Activated naive CD8-positive, alpha-beta T cell treated with anti-CD3 and anti-CD28 coated beads, Interleukin-2, amount 10 ng/mL, durations not matched to agents 7 days and 5 days (primary cell): Measurements from ENCODE around the gene CDH2. TPM values are rescaled to one million over a fixed set of nuclear protein-coding genes. Genes with fewer than 3 reads are reported as not detected.
"Not testable (repeated sequence)": the region's sequence is repeated elsewhere in the genome, so short reads cannot be mapped to it uniquely, and the experiment has no call there.

Experiments used
- ATAC-seq: fragments of 150-1000 bp; cut with Tn5 transposase; one replicate; pipeline ENCODE4 v1.10.0; 2021; ENCODE audit warnings: low read depth, moderate library complexity
- POLR2A ChIA-PET: fragments of 350-600 bp; sonication (Branson Sonifier 250); formaldehyde crosslinking; loops from one replicate; lab custom pipeline; 2021; ENCODE audit warnings: antibody characterized with exemption; lab: Charles Lee
- DNase-seq: peaks from one replicate; pipeline ENCODE4 v3.0.0; 2021
- H3K27ac Mint-ChIP-seq: one replicate; pipeline ENCODE4 v1.8.0; 2022; ENCODE audit warnings: mild to moderate bottlenecking, mixed read lengths
- H3K27me3 Mint-ChIP-seq: one replicate; pipeline ENCODE4 v1.8.0; 2022; ENCODE audit warnings: mild to moderate bottlenecking, moderate library complexity, mixed read lengths
- H3K36me3 Mint-ChIP-seq: one replicate; pipeline ENCODE4 v1.8.0; 2021; ENCODE audit warnings: mild to moderate bottlenecking, mixed read lengths
- H3K4me1 Mint-ChIP-seq: one replicate; pipeline ENCODE4 v1.8.0; 2021; ENCODE audit warnings: mixed read lengths
- H3K4me3 Mint-ChIP-seq: one replicate; pipeline ENCODE4 v1.8.0; 2022; ENCODE audit warnings: mild to moderate bottlenecking, moderate library complexity, mixed read lengths
- H3K9me3 Mint-ChIP-seq: one replicate; pipeline ENCODE4 v1.8.0; 2021; ENCODE audit warnings: mixed read lengths
- total RNA-seq, 2 experiments: library from RNA; stranded (reverse); gene quantifications; one replicate each; pipeline ENCODE4 v1.2.3, GENCODE V29; 2021

The CDH2 gene
- total RNA-seq, 2 experiments from 2014 or later, result not detected

GRCh38 chr18:27950648-27951228 lies 226.2 kb downstream of the CDH2 start:
- DNase-seq (no peak), ATAC-seq (no peak)
- Mint-ChIP-seq H3K9me3 (no peaks in the 10 kb centered on the region), H3K27ac (no peak overlapping the region), H3K27me3 (no peaks in the 10 kb centered on the region), H3K4me3 (no peak overlapping the region), H3K36me3 (no peaks in the 10 kb centered on the region), H3K4me1 (no peaks in the 10 kb centered on the region)
- POLR2A ChIA-PET, result no interaction called here

GRCh38 chr18:27948986-27949385 lies 227.9 kb downstream of the CDH2 start:
- Mint-ChIP-seq H3K9me3 (no peaks in the 10 kb centered on the region), H3K36me3 (no peaks in the 10 kb centered on the region), H3K27me3 (no peaks in the 10 kb centered on the region), H3K27ac (no peak overlapping the region), H3K4me3 (no peak overlapping the region), H3K4me1 (no peaks in the 10 kb centered on the region)
- POLR2A ChIA-PET, result no interaction called here
- ATAC-seq (no peak), DNase-seq (no peak)

GRCh38 chr18:27942706-27943105 lies 234.2 kb downstream of the CDH2 start:
- Mint-ChIP-seq H3K27me3 (no peaks in the 10 kb centered on the region), H3K9me3 (no peaks in the 10 kb centered on the region), H3K4me3 (no peak overlapping the region), H3K4me1 (no peaks in the 10 kb centered on the region), H3K36me3 (no peaks in the 10 kb centered on the region), H3K27ac (no peak overlapping the region)
- no peak for DNase-seq
- ATAC-seq, result no peak
- POLR2A ChIA-PET, result no interaction called here

- no peaks in the 10 kb centered on the region for H3K4me1 Mint-ChIP-seq
- POLR2A ChIA-PET, result no interaction called here
- ATAC-seq (no peak), DNase-seq (no peak)
- no peaks in the 10 kb centered on the region for H3K36me3 Mint-ChIP-seq
- H3K27ac Mint-ChIP-seq, result no peak overlapping the region
- no peaks in the 10 kb centered on the region for H3K27me3 Mint-ChIP-seq
- peaks cover 4% of the 10 kb centered on the region for H3K9me3 Mint-ChIP-seq
- H3K4me3 Mint-ChIP-seq, result no peak overlapping the region
Measured at GRCh38 chr18:27931535-27931934, 245.4 kb downstream of the CDH2 start.

GRCh38 chr18:27922780-27923179 lies 254.2 kb downstream of the CDH2 start:
- no peak for DNase-seq
- H3K4me1 Mint-ChIP-seq, result no peaks in the 10 kb centered on the region

GRCh38 chr18:27921904-27922751 lies 254.8 kb downstream of the CDH2 start:
- H3K4me1 Mint-ChIP-seq, result no peaks in the 10 kb centered on the region
- no peak for ATAC-seq
- H3K27me3 Mint-ChIP-seq, result no peaks in the 10 kb centered on the region
- no peak overlapping the region for H3K27ac Mint-ChIP-seq
- no peak overlapping the region for H3K4me3 Mint-ChIP-seq
- no peaks in the 10 kb centered on the region for H3K9me3 Mint-ChIP-seq
- POLR2A ChIA-PET, result no interaction called here
- no peak for DNase-seq
- no peaks in the 10 kb centered on the region for H3K36me3 Mint-ChIP-seq

More at GRCh38 chr18:27922780-27923179, 254.2 kb downstream of the CDH2 start:
- Mint-ChIP-seq H3K27me3 (no peaks in the 10 kb centered on the region), H3K36me3 (no peaks in the 10 kb centered on the region), H3K4me3 (no peak overlapping the region), H3K9me3 (peaks cover under 1% of the 10 kb centered on the region), H3K27ac (no peak overlapping the region)
- ATAC-seq, result no peak
- POLR2A ChIA-PET, result no interaction called here

GRCh38 chr18:27921392-27921791 lies 255.5 kb downstream of the CDH2 start:
- POLR2A ChIA-PET, result no interaction called here
- Mint-ChIP-seq H3K9me3 (no peaks in the 10 kb centered on the region), H3K4me3 (no peak overlapping the region), H3K36me3 (no peaks in the 10 kb centered on the region), H3K27me3 (no peaks in the 10 kb centered on the region), H3K27ac (no peak overlapping the region), H3K4me1 (no peaks in the 10 kb centered on the region)
- no peak for DNase-seq
- no peak for ATAC-seq

GRCh38 chr18:27920836-27921235 lies 256.1 kb downstream of the CDH2 start:
- no peaks in the 10 kb centered on the region for H3K9me3 Mint-ChIP-seq
- no peaks in the 10 kb centered on the region for H3K27me3 Mint-ChIP-seq
- H3K36me3 Mint-ChIP-seq, result no peaks in the 10 kb centered on the region
- H3K4me1 Mint-ChIP-seq, result no peaks in the 10 kb centered on the region
- no peak for DNase-seq
- H3K4me3 Mint-ChIP-seq, result no peak overlapping the region
- ATAC-seq, result no peak
- no peak overlapping the region for H3K27ac Mint-ChIP-seq
- POLR2A ChIA-PET, result no interaction called here

GRCh38 chr18:27906189-27906588 lies 270.7 kb downstream of the CDH2 start:
- H3K27me3 Mint-ChIP-seq, H3K36me3 Mint-ChIP-seq, POLR2A ChIA-PET, DNase-seq, H3K27ac Mint-ChIP-seq, H3K4me1 Mint-ChIP-seq, ATAC-seq, H3K4me3 Mint-ChIP-seq: not testable (repeated sequence)
- H3K9me3 Mint-ChIP-seq, result peaks cover 21% of the 10 kb centered on the region

- Mint-ChIP-seq H3K27me3 (no peaks in the 10 kb centered on the region), H3K36me3 (no peaks in the 10 kb centered on the region), H3K4me3 (no peak overlapping the region), H3K9me3 (peaks cover 18% of the 10 kb centered on the region), H3K27ac (no peak overlapping the region), H3K4me1 (peaks cover 2% of the 10 kb centered on the region)
- POLR2A ChIA-PET, result no interaction called here
- no peak for DNase-seq
- ATAC-seq, result no peak
Measured at GRCh38 chr18:27903906-27904305, 273.0 kb downstream of the CDH2 start.

- Mint-ChIP-seq H3K4me3 (no peak overlapping the region), H3K27me3 (no peaks in the 10 kb centered on the region), H3K36me3 (no peaks in the 10 kb centered on the region), H3K4me1 (peaks cover 2% of the 10 kb centered on the region), H3K27ac (no peak overlapping the region), H3K9me3 (peaks cover 15% of the 10 kb centered on the region)
- ATAC-seq, result no peak
- POLR2A ChIA-PET, result no interaction called here
- no peak for DNase-seq
Measured at GRCh38 chr18:27901424-27902226, 275.3 kb downstream of the CDH2 start.
